Measurements from ENCODE around the gene C4A. TPM values are rescaled to one million over a fixed set of nuclear protein-coding genes. Genes with fewer than 3 reads are reported as not detected.
"Not testable (repeated sequence)": the region's sequence is repeated elsewhere in the genome, so short reads cannot be mapped to it uniquely, and the experiment has no call there.

The C4A gene
- total RNA-seq, 1 experiment from 2014 or later, result 1.9 TPM

GRCh38 chr6:32047855-32048766, 66.3 kb downstream of the C4A start:
- peak; percentile 74 for DNase-seq (ENCODE audit: low spot score)

- DNase-seq (ENCODE audit: low spot score), result not testable (repeated sequence)
Measured at GRCh38 chr6:32049149-32049548, 67.3 kb downstream of the C4A start.

GRCh38 chr6:32049736-32050135, 67.9 kb downstream of the C4A start:
- DNase-seq (ENCODE audit: low spot score), result not testable (repeated sequence)

- no peak for DNase-seq (ENCODE audit: low spot score)
Measured at GRCh38 chr6:32050562-32050961, 68.7 kb downstream of the C4A start.

Small RNA genes within 50 kb of the gene (small RNA-seq; reads per million reads assigned to genes)
- gene AL645922.1, result not detected

Other genes starting within 250 kb of the C4A start
- 914 and 960 TPM in 2 replicates for gene CLIC1, start 245.5 kb upstream of the C4A start, total RNA-seq (2014; rRNA removed; shearing (Covaris generic))
- gene MSH5, start 242.1 kb upstream of the C4A start, total RNA-seq (2014; rRNA removed; shearing (Covaris generic)), result 19.6 and 20.9 TPM in 2 replicates
- gene SAPCD1, start 219.4 kb upstream of the C4A start, total RNA-seq (2014; rRNA removed; shearing (Covaris generic)), result 6.3 and 11.6 TPM in 2 replicates
- gene VWA7, start 204.7 kb upstream of the C4A start, total RNA-seq (2014; rRNA removed; shearing (Covaris generic)), result 5.6 and 11.2 TPM in 2 replicates
- gene VARS1, start 186.3 kb upstream of the C4A start, total RNA-seq (2014; rRNA removed; shearing (Covaris generic)), result 128 and 138 TPM in 2 replicates
- 77.4 and 93.6 TPM in 2 replicates for gene LSM2, start 175.1 kb upstream of the C4A start, total RNA-seq (2014; rRNA removed; shearing (Covaris generic))
- 0.64 and 1.3 TPM in 2 replicates for gene HSPA1L, start 166.8 kb upstream of the C4A start, total RNA-seq (2014; rRNA removed; shearing (Covaris generic))
- 379 and 403 TPM in 2 replicates for gene HSPA1A, start 166.5 kb upstream of the C4A start, total RNA-seq (2014; rRNA removed; shearing (Covaris generic))
- 655 TPM in 2 replicates for gene HSPA1B, start 154.3 kb upstream of the C4A start, total RNA-seq (2014; rRNA removed; shearing (Covaris generic))
- 82.3 and 87.1 TPM in 2 replicates for gene NEU1, start 119.2 kb upstream of the C4A start, total RNA-seq (2014; rRNA removed; shearing (Covaris generic))
- 101 and 124 TPM in 2 replicates for gene SLC44A4, start 103.1 kb upstream of the C4A start, total RNA-seq (2014; rRNA removed; shearing (Covaris generic))
- 85.9 and 98.5 TPM in 2 replicates for gene EHMT2, start 84.4 kb upstream of the C4A start, total RNA-seq (2014; rRNA removed; shearing (Covaris generic))
- gene ZBTB12, start 80.0 kb upstream of the C4A start, total RNA-seq (2014; rRNA removed; shearing (Covaris generic)), result 12.6 and 13.6 TPM in 2 replicates
- 0.28 and 0.91 TPM in 2 replicates for gene C2, start 54.3 kb upstream of the C4A start, total RNA-seq (2014; rRNA removed; shearing (Covaris generic))
- 2.0 and 2.6 TPM in 2 replicates for gene CFB, start 36.0 kb upstream of the C4A start, total RNA-seq (2014; rRNA removed; shearing (Covaris generic))
- gene NELFE, start 23.1 kb upstream of the C4A start, total RNA-seq (2014; rRNA removed; shearing (Covaris generic)), result 85.4 and 103 TPM in 2 replicates
- 62.5 and 66.2 TPM in 2 replicates for gene SKIC2, start 22.9 kb upstream of the C4A start, total RNA-seq (2014; rRNA removed; shearing (Covaris generic))
- gene DXO, start 9.9 kb upstream of the C4A start, total RNA-seq (2014; rRNA removed; shearing (Covaris generic)), result 54.8 and 61.6 TPM in 2 replicates
- gene C4B, start 32.7 kb downstream of the C4A start, total RNA-seq (2014; rRNA removed; shearing (Covaris generic)), result 1.4 and 1.9 TPM in 2 replicates
- gene CYP21A2, start 56.4 kb downstream of the C4A start, total RNA-seq (2014; rRNA removed; shearing (Covaris generic)), result not detected in 2 replicates
- 0.03 TPM in 1 of 2 replicates, not detected in the other for gene TNXB, start 127.3 kb downstream of the C4A start, total RNA-seq (2014; rRNA removed; shearing (Covaris generic))
- gene ATF6B, start 146.2 kb downstream of the C4A start, total RNA-seq (2014; rRNA removed; shearing (Covaris generic)), result 55.7 and 60.0 TPM in 2 replicates
- 5.2 and 7.4 TPM in 2 replicates for gene FKBPL, start 148.2 kb downstream of the C4A start, total RNA-seq (2014; rRNA removed; shearing (Covaris generic))
- not detected in 2 replicates for gene PRRT1, start 169.9 kb downstream of the C4A start, total RNA-seq (2014; rRNA removed; shearing (Covaris generic))
- 19.7 and 56.2 TPM in 2 replicates for gene PPT2, start 172.1 kb downstream of the C4A start, total RNA-seq (2014; rRNA removed; shearing (Covaris generic))
- 4.5 and 6.6 TPM in 2 replicates for gene EGFL8, start 182.5 kb downstream of the C4A start, total RNA-seq (2014; rRNA removed; shearing (Covaris generic))
- gene AGPAT1, start 194.0 kb downstream of the C4A start, total RNA-seq (2014; rRNA removed; shearing (Covaris generic)), result 48.6 and 52.8 TPM in 2 replicates
- 45.4 and 50.5 TPM in 2 replicates for gene RNF5, start 196.3 kb downstream of the C4A start, total RNA-seq (2014; rRNA removed; shearing (Covaris generic))
- 3.0 and 4.9 TPM in 2 replicates for gene AGER, start 202.2 kb downstream of the C4A start, total RNA-seq (2014; rRNA removed; shearing (Covaris generic))
- gene PBX2, start 208.1 kb downstream of the C4A start, total RNA-seq (2014; rRNA removed; shearing (Covaris generic)), result 16.6 and 18.7 TPM in 2 replicates
- 2.2 and 4.7 TPM in 2 replicates for gene GPSM3, start 210.6 kb downstream of the C4A start, total RNA-seq (2014; rRNA removed; shearing (Covaris generic))
- gene NOTCH4, start 242.0 kb downstream of the C4A start, total RNA-seq (2014; rRNA removed; shearing (Covaris generic)), result 2.2 and 2.4 TPM in 2 replicates

Data from HT-29 (cell line).